GM12878 (cell line): ENCODE results near the gene LAMA4. TPM values are rescaled to one million over a fixed set of nuclear protein-coding genes. Genes with fewer than 3 reads are reported as not detected.

Experiments
- ATAC-seq: fragments of 200-7000 bp; cut with Tn5 transposase; 3 replicates; pipeline ENCODE4 v1.9.1; 2020; ENCODE audit warnings: mild to moderate bottlenecking, moderate library complexity
- BruUV-seq: library from RNA; stranded (reverse); fragments of 400-500 nt; replicated peaks from 2 replicates; lab custom pipeline; 2021; lab: Mats Ljungman, UMichigan
- CTCF ChIA-PET: fragments of 300-600 bp; sonication (Branson Sonifier 250); formaldehyde crosslinking; extraction: SDS; loops from one replicate; lab custom pipeline; 2021; ENCODE audit warnings: inconsistent platforms; lab: Yijun Ruan, JAX
- POLR2A ChIA-PET: fragments of 350-600 bp; formaldehyde crosslinking; extraction: SDS; loops from one replicate; lab custom pipeline; 2021; ENCODE audit warnings: inconsistent platforms; lab: Charles Lee
- RAD21 ChIA-PET: fragments of 300-600 bp; sonication (Branson Sonifier 250); formaldehyde crosslinking; loops from one replicate; lab custom pipeline; 2023; ENCODE audit warnings: antibody characterized with exemption; ENCODE audit not compliant: unreplicated experiment; lab: Charles Lee
- SMC1A ChIA-PET: fragments of 300-600 bp; sonication (Branson Sonifier 250); formaldehyde crosslinking; loops from one replicate; lab custom pipeline; 2023; ENCODE audit not compliant: unreplicated experiment, uncharacterized antibody; lab: Charles Lee
- DNase-seq: peaks from one replicate; pipeline ENCODE4 v3.0.0-alpha.2; 2011; ENCODE audit warnings: low read depth, low spot score
- FAIRE-seq: peaks from 3 replicates; lab custom pipeline; 2011; peaks lifted over from hg19 to GRCh38; lab: Jason Lieb, UNC
- H2AFZ ChIP-seq: 2 replicates; pipeline ENCODE4 v1.6.0; 2011; ENCODE audit warnings: low read depth, low read length, control low read depth; ENCODE audit not compliant: control insufficient read depth
- H3K27ac ChIP-seq: 2 replicates; pipeline ENCODE4 v1.5.1; 2011; ENCODE audit warnings: control low read depth; ENCODE audit not compliant: control insufficient read depth, insufficient read depth
- H3K27me3 ChIP-seq, 2 experiments: replicated peaks in 1 of 2; 2 replicates each; pipeline versions ENCODE4 v1.6.0 to v1.6.1; 2011; ENCODE audit warnings: low read length in 1 of 2; ENCODE audit not compliant: control insufficient read depth in 2 of 2, insufficient read depth in 2 of 2
- H3K36me3 ChIP-seq, 2 experiments: 2 replicates each; pipeline ENCODE4 v1.5.1; 2011; ENCODE audit warnings: low read length in 1 of 2; ENCODE audit not compliant: control insufficient read depth in 2 of 2, insufficient read depth in 2 of 2
- H3K4me1 ChIP-seq: 2 replicates; pipeline ENCODE4 v1.6.1; 2011; ENCODE audit warnings: mild to moderate bottlenecking, low read length, moderate library complexity, mixed read lengths; ENCODE audit not compliant: control insufficient read depth, insufficient read depth
- H3K4me2 ChIP-seq: 2 replicates; pipeline ENCODE4 v1.6.0; 2011; ENCODE audit warnings: control low read depth; ENCODE audit not compliant: control insufficient read depth, insufficient read depth
- H3K4me3 ChIP-seq: fragments of 200-600 bp; sonication (generic); 2 replicates; pipeline ENCODE4 v1.5.1; 2016
- H3K79me2 ChIP-seq: 2 replicates; pipeline ENCODE4 v1.6.0; 2011; ENCODE audit warnings: low read length; ENCODE audit not compliant: control insufficient read depth, insufficient read depth
- H3K9ac ChIP-seq: 2 replicates; pipeline ENCODE4 v1.8.0; 2011; ENCODE audit warnings: low read length, control low read depth, mixed read lengths; ENCODE audit not compliant: control insufficient read depth, insufficient read depth
- H3K9me3 ChIP-seq: replicated peaks from 3 replicates; pipeline ENCODE4 v1.5.1; 2011; ENCODE audit warnings: mild to moderate bottlenecking, low read length; ENCODE audit not compliant: control insufficient read depth, insufficient read depth
- H4K20me1 ChIP-seq: 2 replicates; pipeline ENCODE4 v1.6.0; 2011; ENCODE audit not compliant: control insufficient read depth, insufficient read depth
- RAD51 ChIP-seq: fragments of 450-650 bp; IDR thresholded peaks from 2 replicates; pipeline ENCODE4 v1.6.1; 2016; ENCODE audit warnings: moderate library complexity, mild to moderate bottlenecking, inconsistent platforms
- RELB ChIP-seq: fragments of 450-650 bp; IDR thresholded peaks from 2 replicates; pipeline ENCODE4 v1.6.1; 2017; ENCODE audit warnings: low read depth, mild to moderate bottlenecking, moderate library complexity
- SUPT20H ChIP-seq: IDR thresholded peaks from 2 replicates; pipeline ENCODE4 v1.6.1; 2011; ENCODE audit warnings: low read depth, mild to moderate bottlenecking, low read length, moderate library complexity, borderline replicate concordance; ENCODE audit not compliant: control insufficient read depth
- USF1 ChIP-seq: IDR thresholded peaks from 2 replicates; pipeline ENCODE4 v1.6.1; 2011; ENCODE audit warnings: borderline replicate concordance, low read depth, mild to moderate bottlenecking, moderate library complexity, mixed read lengths, low read length; ENCODE audit not compliant: insufficient read depth; ENCODE audit errors: extremely low read length
- USF2 ChIP-seq: IDR thresholded peaks from 2 replicates; pipeline ENCODE4 v1.6.1; 2011; ENCODE audit warnings: low read depth, low read length, improper control_type of control experiment, borderline replicate concordance
- WGBS: methylation state at CpG from one replicate; pipeline ENCODE4 v1.1.6; 2016; ENCODE audit warnings: low lambda C conversion rate; ENCODE audit not compliant: insufficient replicate concordance, insufficient coverage; ENCODE audit errors: missing lambda C conversion rate; 5-methylcytosine and 5-hydroxymethylcytosine counted together
- in situ Hi-C: fragments of 300-500 bp; cut with MboI; formaldehyde crosslinking; loops from 9 replicates; pipeline ENCODE4 v1.14.3; 2018; ENCODE audit warnings: mixed read lengths
- intact Hi-C: fragments of 100-400 bp; cut with micrococcal nuclease; formaldehyde crosslinking; loops from one replicate; pipeline ENCODE4 v1.14.2; 2022; ENCODE audit not compliant: unreplicated experiment
- polyA plus RNA-seq, 11 experiments: library from polyadenylated mRNA; depleted of rRNA in 4 of 11; unstranded in 6 of 11; stranded (reverse) in 5 of 11; fragments of >200 nt; fragmentation: Nextera tagmentation in 4 of 11; fragmentation: Illumina TruSeq in 1 of 11; extraction: Ambion mirVana in 4 of 11; extraction: Trizol in 1 of 11; gene quantifications; 1 replicate in 1 of 11; 2 replicates in 10 of 11; pipeline versions ENCODE4 v1.2.1 to v1.2.3, GENCODE V29; 2011 to 2016; ENCODE audit warnings: inconsistent platforms in 2 of 11, missing spikeins in 2 of 11, low read depth in 1 of 11
- total RNA-seq, 4 experiments: library from RNA; depleted of rRNA in 3 of 4; stranded (reverse); fragments of >200 nt in 3 of 4; fragmentation: Illumina TruSeq in 1 of 4; extraction: Trizol in 1 of 4; gene quantifications; 2 replicates each; pipeline versions ENCODE4 v1.2.1 to v1.2.3, GENCODE V29; 2013 to 2021

The LAMA4 gene
- total and polyA plus RNA-seq, 10 of the 15 experiments (the other 5 are each of a cell fraction or from before 2014, with no cell fraction given) = 0.11 to 0.21 (median 0.14) TPM; not detected in 7

GRCh38 chr6:112181130-112181529 is 73.2 kb downstream of the LAMA4 start:
- RAD21 ChIA-PET = interaction anchor here (1.0 to 4.2 kb wide), 12 partner anchors 23 to 1728 kb away, joined by 3 to 119 read pairs (median 7); no protein-coding TSS in a partner anchor
- intact Hi-C loops = loop anchor here (2.0 to 10.0 kb wide), 2 partner anchors 192 to 1724 kb away; no protein-coding TSS in a partner anchor

More at GRCh38 chr6:112181130-112181529, 73.2 kb downstream of the LAMA4 start:
- Histone ChIP-seq H3K36me3 (no peaks in the 10 kb centered on the region), H3K4me1 (no peaks in the 10 kb centered on the region), H3K4me3 (no peak overlapping the region), H3K9ac (no peak overlapping the region), H3K9me3 (no peaks in the 10 kb centered on the region), H3K79me2 (no peaks in the 10 kb centered on the region), H2AFZ (no peak overlapping the region), H4K20me1 (no peaks in the 10 kb centered on the region), H3K27ac (no peak overlapping the region), H3K27me3 (no peaks in the 10 kb centered on the region; a peak in 1 of 4 replicates), H3K4me2 (no peak overlapping the region)
- DNase-seq = no peak
- no peak for FAIRE-seq
- no TSS peak for BruUV-seq
- in situ Hi-C loops = loop anchor here (5.0 to 25.0 kb wide), 2 partner anchors 126 to 1731 kb away; no protein-coding TSS in a partner anchor
- peak; percentile 40 for ATAC-seq
- POLR2A ChIA-PET = no interaction called here
- SMC1A ChIA-PET = interaction anchor here (1.4 to 4.5 kb wide), 9 partner anchors 14 to 155 kb away, joined by 4 to 118 read pairs (median 5); no protein-coding TSS in a partner anchor
- 6% methylated on average over 5 of the region's 5 CpGs for WGBS
- TF ChIP-seq SUPT20H (no peak), RELB (no peak), USF1 (no peak), RAD51 (no peak), USF2 (no peak)
- CTCF ChIA-PET = interaction anchor here (0.9 to 7.4 kb wide), 17 partner anchors 8 to 1728 kb away, joined by 3 to 196 read pairs (median 8); no protein-coding TSS in a partner anchor
